ENCODE measurements around the gene NME2.
"Not testable (repeated sequence)": the region's sequence is repeated elsewhere in the genome, so short reads cannot be mapped to it uniquely, and the experiment has no call there.

Gene NME2

GRCh38 chr17:51153210-51154072, 12.8 kb upstream of the NME2 start, which contains the start of gene NME1:
Gene NME1, plus strand, starts transcription at chr17:51153559. Its CDS starts 2,096 bp downstream, at chr17:51155655.
- FAIRE-seq, result peak; percentile 85

DNA sequence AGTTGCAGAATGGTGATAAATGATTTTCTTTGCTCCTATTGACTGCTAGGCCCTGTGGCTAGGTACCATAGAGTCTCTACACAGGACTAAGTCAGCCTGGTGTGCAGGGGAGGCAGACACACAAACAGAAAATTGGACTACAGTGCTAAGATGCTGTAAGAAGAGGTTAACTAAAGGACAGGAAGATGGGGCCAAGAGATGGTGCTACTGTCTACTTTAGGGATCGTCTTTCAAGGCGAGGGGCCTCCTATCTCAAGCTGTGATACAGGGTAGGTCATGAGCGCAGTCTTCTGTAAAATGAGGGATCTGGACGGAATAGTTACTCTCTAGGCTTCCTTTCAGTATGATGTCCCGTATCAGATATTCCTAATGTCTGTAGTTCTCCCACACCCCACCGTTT, 12.0 kb upstream of the NME2 start:
- no peak for FAIRE-seq

DNA sequence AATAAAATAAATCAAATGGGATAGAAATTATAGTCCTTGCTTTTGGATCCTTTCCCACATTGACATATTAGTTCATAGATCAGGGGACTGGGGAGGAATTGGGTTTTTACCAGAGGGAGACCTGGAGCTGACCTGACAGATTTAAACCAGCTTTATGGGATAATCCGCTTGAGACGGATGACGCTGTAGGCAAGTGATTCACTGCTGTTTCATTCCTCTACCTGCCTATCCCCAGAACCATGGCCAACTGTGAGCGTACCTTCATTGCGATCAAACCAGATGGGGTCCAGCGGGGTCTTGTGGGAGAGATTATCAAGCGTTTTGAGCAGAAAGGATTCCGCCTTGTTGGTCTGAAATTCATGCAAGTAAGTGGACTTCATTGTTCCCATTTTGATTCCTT, 10.8 kb upstream of the NME2 start:
- no peak for FAIRE-seq

DNA sequence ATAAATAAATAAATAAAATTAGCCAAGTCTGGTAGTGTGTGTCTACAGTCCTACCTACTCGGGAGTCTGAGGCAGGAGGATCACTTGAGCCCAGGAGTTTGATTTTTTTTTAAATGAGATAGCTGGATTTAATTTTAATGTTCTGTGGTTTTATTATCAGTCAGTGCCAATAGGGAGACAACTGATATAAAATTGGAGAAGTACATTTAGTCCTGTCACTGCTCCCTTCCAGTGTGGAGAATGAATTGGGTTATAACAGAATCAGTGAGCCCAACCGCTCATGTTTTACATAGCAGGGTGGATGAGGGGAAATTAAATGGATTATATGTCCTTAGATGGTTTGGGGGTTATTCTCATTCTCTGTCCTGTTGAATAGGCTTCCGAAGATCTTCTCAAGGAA, 6.6 kb upstream of the NME2 start:
- no peak for FAIRE-seq

- FAIRE-seq, result no peak
Observed at GRCh38 chr17:51161541-51161940, 4.7 kb upstream of the NME2 start.

DNA sequence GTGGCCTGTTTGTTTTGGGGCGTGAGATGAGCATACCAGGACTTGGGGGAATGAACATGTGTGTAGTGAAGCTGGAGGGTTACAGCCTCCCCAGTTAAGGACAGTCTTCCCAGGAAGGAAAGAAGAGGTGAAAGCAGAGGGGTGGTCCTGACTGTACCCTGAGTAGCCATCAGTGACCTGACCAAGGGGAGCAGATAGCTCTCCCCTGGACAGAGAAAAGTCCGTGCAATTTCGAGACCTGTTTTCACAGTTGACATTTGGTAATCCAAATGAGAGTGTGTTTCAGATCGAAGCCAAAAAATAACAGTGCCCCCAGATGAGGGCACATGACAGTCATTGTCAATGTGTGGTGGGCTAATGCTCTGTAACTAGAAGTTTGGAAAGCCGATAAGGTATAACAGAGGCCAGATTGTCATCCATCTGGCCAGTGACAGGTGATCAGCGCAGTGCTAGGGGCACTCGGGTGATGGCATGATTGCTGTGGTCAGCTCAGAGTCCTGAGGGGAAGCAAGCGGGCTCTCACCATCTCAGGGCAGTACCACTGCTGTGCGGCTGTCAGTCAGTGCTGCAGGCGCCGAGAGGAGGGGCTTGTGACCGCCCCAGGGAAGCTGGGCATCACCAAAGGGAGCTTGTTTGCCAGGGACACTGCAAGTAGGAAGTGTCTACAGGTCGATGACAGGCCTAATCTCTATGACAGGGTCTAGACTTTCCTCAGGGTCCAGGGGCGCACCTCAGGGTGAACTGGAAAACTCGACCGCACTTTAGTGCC, 1.1 kb upstream of the NME2 start:
- FAIRE-seq, result no peak

GRCh38 chr17:51165680-51166197, 472 bp upstream of the NME2 start:
- FAIRE-seq, result no peak

GRCh38 chr17:51166987-51167931, 1.0 kb downstream of the NME2 start:
- FAIRE-seq, result no peak

GRCh38 chr17:51169340-51169739, 3.1 kb downstream of the NME2 start:
- no peak for FAIRE-seq

- no peak for FAIRE-seq
Observed at GRCh38 chr17:51170736-51171135, 4.5 kb downstream of the NME2 start.

DNA sequence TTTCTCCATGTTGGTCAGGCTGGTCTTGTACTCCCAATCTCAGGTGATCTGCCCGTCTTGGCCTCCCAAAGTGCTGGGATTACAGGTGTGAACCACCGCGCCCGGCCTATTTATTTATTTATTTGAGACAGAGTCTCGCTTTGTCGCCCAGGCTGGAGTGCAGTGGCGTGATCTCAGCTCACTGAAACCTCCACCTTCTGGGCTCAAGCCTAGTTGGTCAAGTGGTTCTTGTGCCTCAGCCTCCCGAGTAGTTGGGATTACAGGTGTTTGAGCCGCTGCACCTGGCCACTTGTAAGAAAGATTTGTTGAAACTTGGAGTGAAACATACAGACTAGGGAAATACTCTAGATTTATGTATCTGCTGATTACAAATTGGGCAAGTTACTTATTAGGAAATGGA, 5.8 kb downstream of the NME2 start:
- not testable (repeated sequence) for FAIRE-seq

DNA sequence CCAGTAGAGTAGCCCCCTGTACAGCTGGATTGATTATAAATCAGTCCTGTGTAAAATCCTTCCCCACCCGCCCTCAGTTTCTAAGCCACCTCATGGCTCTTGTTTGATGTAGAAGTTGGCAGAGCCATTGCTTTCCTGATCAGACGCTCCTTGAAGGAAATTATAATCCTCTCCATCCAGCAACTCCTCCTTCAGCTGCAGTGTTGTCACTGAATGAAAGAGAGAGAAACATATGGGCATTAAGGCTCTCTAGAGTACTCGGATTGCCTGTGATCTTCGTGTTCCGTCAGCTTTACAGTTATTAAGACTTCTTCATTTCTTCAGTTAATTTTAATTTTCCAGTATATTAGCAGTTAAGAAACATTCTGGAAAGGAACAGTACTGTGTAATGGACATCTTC, 14.3 kb downstream of the NME2 start:
- FAIRE-seq, result no peak

DNA sequence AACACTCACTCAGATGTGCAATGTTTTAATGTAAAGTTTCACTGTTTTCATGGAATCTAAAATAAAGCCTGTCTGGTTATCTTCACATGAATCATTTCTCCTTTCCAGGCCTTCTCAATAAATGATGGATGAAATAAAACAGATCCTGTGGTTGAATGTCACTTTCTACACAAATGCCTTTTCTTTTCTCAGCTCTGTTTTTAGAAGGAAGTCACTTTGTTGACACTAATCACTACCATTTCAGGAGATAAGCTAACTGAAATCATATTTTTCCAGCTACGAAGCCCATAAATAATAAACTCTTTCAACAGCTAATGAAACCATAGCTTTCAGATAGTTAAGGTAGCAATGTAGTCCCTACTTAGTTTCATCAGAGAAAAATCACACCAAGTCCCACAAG, 17.9 kb downstream of the NME2 start:
- FAIRE-seq, result no peak

DNA sequence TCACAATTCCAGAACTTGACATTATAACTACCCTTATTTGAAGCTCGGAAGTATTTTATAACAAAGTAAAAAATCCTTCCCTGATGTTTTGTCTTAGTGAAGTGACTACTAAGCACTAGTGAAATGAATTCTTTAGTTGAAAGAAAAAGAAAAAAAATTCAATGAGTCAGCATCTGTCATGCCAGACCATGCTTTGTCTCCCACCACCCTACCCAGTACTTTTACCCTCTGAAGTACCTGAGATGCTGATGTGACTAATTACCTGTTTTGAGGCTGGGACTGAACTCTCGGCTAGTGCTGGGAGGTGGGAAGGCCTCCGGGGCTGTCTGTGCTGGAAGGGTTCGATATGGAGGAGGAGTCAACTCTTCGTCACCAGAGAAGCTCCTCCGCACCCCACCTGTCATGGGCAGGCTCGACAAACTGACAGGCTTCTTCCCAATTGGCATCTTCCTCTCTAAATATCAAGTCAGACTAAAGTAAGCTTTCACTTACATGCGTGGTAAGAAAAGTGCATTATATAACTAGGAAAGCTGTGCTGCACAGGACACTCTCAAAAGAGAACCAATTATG, 19.6 kb downstream of the NME2 start:
- FAIRE-seq, result no peak

DNA sequence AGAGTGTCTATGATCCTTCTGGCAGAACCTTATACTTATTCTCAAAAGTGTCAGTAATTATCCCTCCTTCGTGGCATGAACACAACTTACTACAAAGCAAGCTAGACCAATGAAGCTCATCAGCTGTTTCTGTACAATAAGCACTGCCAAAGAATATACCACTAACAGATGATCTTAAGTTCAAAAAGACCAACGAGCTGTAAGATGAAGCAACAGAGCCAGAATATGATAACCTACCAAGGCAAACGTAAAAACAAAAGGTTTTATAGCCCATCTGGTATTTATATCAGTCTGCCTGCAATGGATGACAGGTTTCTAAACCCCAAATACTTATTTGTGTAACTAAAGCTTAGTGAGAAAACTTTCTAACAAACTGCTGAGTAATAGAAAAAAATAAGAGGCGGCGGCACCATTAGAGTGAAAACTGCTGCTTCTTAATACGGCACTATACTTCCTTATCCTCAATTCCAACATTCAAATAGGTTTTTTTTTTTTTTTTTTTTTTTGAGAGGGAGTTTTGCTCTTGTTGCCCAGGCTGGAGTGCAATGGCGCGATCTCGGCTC, 22.1 kb downstream of the NME2 start:
- no peak for FAIRE-seq

GRCh38 chr17:51189162-51189561, 23.0 kb downstream of the NME2 start:
- no peak for FAIRE-seq

DNA sequence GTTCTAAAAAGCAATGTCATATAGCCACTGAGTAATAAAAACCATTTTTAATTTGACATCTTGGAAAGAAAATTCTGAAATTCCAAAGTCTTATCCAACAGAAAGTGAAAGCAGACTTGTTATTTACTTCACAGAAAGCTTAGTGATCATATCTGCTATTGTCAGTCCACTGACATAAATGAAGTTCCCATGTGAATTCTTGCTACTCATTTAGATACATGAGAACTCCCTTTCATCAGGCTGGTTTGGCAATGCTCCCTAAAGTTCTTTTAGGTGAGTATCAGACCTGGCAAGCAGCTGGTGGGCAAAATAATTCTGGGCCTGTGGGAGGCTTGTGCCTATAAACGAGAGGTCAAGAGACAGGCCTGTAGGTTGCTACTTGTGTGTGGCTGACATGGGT, 23.4 kb downstream of the NME2 start:
- FAIRE-seq, result no peak

DNA sequence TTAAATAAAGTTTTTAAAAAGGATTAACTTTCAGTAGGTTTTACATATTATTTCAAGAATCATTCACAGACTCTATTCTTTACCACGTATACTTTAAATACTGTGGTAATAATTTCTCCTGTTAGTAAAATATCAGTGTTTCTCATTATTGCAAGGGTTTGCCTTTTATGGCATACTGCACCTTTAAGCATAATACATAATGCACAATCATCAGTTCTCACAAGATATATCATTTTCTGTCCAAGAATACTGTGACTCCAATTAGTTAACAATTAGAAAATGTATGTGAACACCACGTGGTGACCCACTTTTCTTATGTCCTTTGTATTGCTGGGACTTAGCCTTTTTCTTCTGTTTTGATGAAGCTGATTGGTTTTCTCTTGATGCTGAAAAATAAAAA, 25.7 kb downstream of the NME2 start:
- no peak for FAIRE-seq

- no peak for FAIRE-seq
Observed at GRCh38 chr17:51197754-51198153, 31.5 kb downstream of the NME2 start.

GRCh38 chr17:51200295-51200694, 34.1 kb downstream of the NME2 start:
- FAIRE-seq, result no peak

DNA sequence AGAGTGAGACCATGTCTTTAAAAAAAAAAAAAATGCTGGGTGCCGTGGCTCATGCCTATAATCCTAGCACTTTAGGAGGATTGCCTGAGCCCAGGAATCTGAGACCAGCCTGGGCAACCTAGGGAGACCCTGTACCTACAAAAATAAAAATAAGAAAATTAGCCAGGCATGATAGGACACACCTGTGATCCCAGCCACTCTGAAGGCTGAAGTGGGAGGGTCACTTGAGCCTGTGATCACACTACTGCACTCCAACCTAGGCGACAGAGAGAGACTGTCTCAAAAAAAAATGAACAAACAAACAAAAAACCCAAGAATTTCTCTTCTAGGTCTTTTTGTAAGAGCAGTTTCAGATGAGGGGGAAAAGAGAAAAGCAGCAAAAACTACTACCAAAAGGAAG, 34.6 kb downstream of the NME2 start:
- no peak for FAIRE-seq

GRCh38 chr17:51203838-51204237, 37.6 kb downstream of the NME2 start:
- no peak for FAIRE-seq

Measured in TTC549 (cell line).